GM18505 (cell line): ENCODE measurements around the gene TNS3.

Source experiments
- ATAC-seq: cut with Tn5 transposase; IDR thresholded peaks from one replicate; pipeline ENCODE4 v1.9.1; 2021; ENCODE audit not compliant: unreplicated experiment
- POLR2A ChIP-seq: IDR thresholded peaks from 4 replicates; pipeline ENCODE4 v1.6.1; 2011; ENCODE audit warnings: borderline replicate concordance; ENCODE audit not compliant: insufficient read depth, insufficient read length; ENCODE audit errors: extremely low read depth

The TNS3 gene

GRCh38 chr7:47581804-47582763, at the start of gene TNS3:
TNS3 (minus strand) TSS chr7:47582111; CDS start chr7:47439636, 142,475 bp downstream.
- TF ChIP-seq POLR2A, result no peak
- no peak for ATAC-seq

GRCh38 chr7:47631711-47632110, 49.8 kb upstream of the TNS3 start:
- ATAC-seq, result no peak
- no peak for TF ChIP-seq POLR2A

- no peak for TF ChIP-seq POLR2A
- ATAC-seq, result peak; percentile 78
Measured at GRCh38 chr7:47627580-47628283, 45.8 kb upstream of the TNS3 start.

GRCh38 chr7:47625861-47626715, 44.2 kb upstream of the TNS3 start:
- ATAC-seq, result no peak
- no peak for TF ChIP-seq POLR2A

GRCh38 chr7:47624689-47625088, 42.8 kb upstream of the TNS3 start:
- no peak for ATAC-seq
- TF ChIP-seq POLR2A, result no peak

GRCh38 chr7:47622946-47623640, 41.2 kb upstream of the TNS3 start:
- no peak for TF ChIP-seq POLR2A
- ATAC-seq, result no peak

GRCh38 chr7:47622586-47622945, 40.7 kb upstream of the TNS3 start:
- ATAC-seq, result no peak
- no peak for TF ChIP-seq POLR2A

GRCh38 chr7:47621979-47622561, 40.2 kb upstream of the TNS3 start:
- TF ChIP-seq POLR2A, result no peak
- ATAC-seq, result no peak

- no peak for TF ChIP-seq POLR2A
- no peak for ATAC-seq
Measured at GRCh38 chr7:47621347-47621746, 39.4 kb upstream of the TNS3 start.

GRCh38 chr7:47619806-47620205, 37.9 kb upstream of the TNS3 start:
- TF ChIP-seq POLR2A, result no peak
- ATAC-seq, result no peak

- TF ChIP-seq POLR2A, result no peak
- ATAC-seq, result no peak
Measured at GRCh38 chr7:47617131-47617530, 35.2 kb upstream of the TNS3 start.

- no peak for ATAC-seq
- TF ChIP-seq POLR2A, result no peak
Measured at GRCh38 chr7:47614450-47614849, 32.5 kb upstream of the TNS3 start.

GRCh38 chr7:47611045-47611511, 29.2 kb upstream of the TNS3 start:
- ATAC-seq, result no peak
- no peak for TF ChIP-seq POLR2A

GRCh38 chr7:47610506-47611044, 28.7 kb upstream of the TNS3 start:
- no peak for TF ChIP-seq POLR2A
- no peak for ATAC-seq
